D341Med (cell line): ENCODE data around the gene MIS12.

Experiments used
- DNase-seq: peaks from one replicate; pipeline ENCODE4 v3.0.0; 2012; ENCODE audit warnings: low spot score

The MIS12 gene

DNA sequence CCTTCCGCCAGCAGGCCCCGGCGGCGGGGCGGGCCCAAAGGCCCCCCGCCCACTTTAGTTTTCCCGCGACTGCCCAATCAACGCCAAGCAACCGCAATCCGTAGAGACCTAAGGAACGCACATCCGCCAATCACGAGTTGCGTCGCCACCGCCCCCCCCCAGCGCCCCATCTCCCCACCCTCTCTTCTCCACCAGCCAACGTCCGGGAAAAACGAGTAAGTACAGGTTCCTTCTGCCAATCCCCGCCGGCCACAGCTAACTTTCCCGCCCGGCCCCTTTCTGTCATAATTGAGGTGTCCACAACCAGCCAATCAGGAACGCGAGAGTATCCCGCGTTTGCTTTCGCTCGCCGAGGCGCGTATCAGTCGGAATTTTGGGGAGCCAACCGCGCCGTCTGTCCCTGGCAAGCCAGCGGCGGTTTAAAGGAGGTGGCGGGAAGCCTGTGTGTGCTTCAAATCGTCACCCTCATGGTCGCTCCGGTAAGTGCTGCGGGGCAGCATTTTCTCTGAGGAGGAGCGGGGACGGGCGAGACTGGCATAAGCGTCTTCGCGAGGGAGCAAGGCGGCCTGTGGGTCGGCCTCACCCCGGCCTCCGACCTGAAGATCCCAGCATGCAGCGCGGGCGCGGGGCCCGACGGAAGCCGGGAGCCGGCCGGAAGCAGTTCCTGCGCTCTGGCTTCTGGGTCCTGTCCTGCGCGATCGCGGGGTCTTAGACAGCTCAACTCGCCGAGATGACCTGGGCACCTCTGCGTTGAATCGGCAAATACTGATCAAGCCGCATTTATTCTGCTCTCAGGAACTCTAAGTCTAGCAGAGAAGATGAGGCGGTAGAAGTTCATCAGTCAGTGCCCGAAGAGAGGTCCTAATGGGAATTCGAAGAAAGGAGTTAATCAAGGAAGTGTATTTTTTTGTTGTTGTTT is at the start of gene MIS12:
Gene MIS12 (plus strand): TSS at position 361 of the 919 bp plus-strand sequence. CDS start 2,297 bp downstream, outside the sequence.
- DNase-seq, result peak; percentile 93

DNA sequence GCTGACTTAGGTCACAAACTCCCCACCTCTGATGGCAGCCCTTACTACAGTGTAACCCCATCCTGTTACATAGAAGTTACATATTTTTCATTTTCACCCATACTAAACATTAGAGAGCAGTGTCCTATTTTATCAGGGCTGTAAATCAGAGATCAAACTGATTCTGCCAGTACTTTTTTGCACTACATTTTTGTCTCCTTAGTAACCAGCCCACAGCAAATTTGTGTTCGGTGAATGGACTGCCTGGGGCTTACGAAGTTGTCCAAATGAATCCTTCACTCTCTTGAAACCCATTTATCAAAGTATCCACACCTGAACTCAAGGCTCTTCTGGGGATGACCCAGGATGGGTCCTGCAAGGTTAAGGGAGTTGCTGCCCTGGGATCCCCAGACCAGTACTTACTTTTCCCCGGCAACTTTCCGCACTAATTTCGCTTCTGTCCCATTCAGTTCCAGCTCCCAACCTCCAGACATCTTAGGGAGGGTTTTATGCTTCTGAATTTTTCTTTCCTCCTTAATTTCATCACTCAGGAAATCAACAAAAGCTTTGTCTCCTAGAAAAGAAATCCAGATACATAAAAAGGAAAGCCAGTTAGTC is 48.5 kb upstream of the MIS12 start:
- no peak for DNase-seq

DNA sequence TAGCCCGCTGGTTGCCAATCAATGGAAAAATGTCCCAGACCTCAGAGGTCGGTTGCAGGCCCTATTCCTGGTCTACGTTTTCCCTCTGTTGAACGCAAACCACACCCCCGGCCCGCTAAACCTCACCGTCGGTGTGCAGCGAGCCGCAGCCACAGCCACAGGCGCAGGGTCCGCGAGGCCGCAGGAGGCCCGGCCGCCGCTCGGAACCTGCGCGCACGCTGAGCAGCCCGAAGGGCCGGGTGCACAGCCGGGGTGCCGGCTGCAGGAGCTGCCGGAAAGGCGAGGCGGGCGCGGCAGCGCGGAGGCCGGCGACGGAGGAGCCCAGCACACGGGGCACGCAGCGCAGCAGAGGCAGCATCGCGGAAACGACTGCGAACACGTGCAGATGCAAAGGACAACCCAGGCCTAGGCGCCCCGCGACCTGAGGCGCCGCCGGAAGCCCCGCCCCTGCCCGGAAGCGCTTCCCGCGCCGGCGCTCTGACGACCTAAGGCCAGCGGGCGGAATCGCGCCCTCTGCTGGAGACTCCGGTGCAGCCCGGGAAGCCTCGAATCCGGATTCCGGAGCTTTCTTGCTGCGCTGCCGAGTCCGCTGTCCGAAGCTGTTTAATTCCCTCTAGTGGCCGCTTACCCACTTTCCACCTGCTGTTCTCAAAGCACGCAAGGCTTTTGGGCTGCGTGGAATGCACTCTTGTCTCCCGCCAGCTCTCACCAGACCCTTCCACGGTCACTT is 47.5 kb upstream of the MIS12 start, which contains the start of gene C1QBP:
Gene C1QBP (minus strand): TSS at position 440 of the 730 bp plus-strand sequence. CDS start 82 bp downstream, at position 358.
- peak; percentile 88 for DNase-seq

DNA sequence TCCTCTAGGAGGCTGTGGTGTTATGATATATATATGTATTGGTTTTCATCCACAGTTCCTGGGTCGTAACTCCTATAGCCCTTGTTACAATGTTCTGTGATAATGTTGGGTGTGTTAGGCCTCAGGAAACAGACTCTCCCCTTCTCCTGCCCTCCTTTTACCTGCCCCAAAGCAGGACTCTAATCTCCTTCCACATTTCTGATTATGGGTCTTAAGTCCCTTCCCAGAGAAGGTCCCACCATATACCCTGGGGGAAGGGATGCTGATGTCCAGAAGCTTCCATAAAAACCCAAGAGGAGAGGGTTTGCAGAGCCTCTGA is 47.0 kb upstream of the MIS12 start:
- no peak for DNase-seq

DNA sequence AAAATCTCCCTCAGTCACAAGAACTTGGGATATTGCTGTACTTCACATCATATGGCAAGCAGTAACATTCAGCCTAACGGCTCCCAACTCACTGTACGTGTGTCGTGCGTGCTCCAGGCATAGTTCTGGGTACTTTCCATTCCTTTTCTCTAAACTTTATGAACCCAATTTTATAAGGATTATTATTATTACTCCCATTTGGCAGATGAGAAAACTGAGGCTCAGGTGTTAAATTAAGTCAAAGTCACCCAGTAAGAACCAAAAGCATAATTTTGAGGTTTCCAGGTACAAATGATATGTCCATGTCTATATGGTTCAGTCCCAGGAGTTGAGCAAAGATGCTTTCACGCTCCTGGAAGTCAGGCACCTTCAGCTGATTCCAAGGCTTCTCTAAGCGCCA is 42.6 kb upstream of the MIS12 start:
- no peak for DNase-seq

GRCh38 chr17:5444209-5444608 is 42.2 kb upstream of the MIS12 start:
- DNase-seq, result no peak

GRCh38 chr17:5446786-5447185 is 39.6 kb upstream of the MIS12 start:
- no peak for DNase-seq

GRCh38 chr17:5464717-5465507 is 21.5 kb upstream of the MIS12 start:
- no peak for DNase-seq

GRCh38 chr17:5466295-5466694 is 20.1 kb upstream of the MIS12 start:
- DNase-seq, result no peak

DNA sequence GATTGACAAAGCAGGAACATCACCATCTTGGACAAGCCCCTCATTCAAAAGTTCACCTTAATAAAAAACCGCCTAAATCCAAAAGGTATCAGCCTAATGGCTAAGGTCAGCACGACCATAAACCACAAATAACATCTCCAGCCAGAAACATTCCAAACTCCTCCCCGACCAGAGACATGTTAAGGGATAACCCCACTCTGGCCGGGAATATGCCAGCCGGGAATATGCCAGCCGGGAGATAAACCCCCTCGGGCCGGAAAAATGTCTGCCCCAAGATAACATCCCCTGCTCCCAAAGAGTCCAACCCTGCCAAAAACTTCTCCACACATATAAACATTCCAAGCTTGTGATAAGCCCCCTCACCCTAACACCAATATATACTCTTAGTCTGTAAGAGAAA is 18.9 kb upstream of the MIS12 start:
- DNase-seq, result no peak

DNA sequence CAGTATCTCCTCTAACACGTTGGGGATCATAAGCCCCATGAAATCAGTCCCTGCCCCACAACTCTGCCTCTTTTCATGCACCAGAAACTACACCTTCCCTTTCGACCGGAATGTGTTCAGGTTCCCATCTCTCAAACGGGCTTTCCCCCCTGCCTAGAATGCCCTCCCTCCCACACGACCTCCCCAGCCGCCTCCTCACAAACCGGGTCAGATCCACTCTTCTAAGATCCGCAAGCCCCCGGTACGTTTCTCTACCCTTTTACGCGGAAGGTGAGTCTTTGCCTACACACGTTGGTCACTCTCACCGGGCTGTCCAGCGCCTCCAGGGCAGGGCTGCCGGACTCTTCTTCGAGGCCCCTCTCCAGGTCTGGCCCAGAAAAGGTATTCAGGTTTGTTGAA is 18.3 kb upstream of the MIS12 start:
- DNase-seq, result no peak

DNA sequence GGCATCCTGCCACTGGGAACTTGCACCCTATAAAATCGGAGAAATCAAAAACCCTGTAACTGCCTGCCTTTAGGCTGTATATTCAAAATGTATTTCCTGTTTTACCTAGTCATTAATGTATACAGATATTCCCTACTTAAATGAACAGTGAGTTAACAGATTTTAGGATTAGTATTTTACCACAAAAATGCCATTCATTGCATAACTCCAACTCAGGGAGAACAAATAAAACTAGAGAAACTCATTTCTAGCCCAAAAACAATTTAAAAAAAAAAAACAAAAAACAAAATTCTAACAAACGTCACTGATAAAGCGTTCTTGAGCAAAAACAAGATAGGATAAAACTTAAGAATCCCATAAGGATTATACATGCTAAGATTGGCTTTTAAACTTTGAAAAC is 13.9 kb upstream of the MIS12 start:
- no peak for DNase-seq

- no peak for DNase-seq
Measured at GRCh38 chr17:5473906-5474305, 12.5 kb upstream of the MIS12 start.

DNA sequence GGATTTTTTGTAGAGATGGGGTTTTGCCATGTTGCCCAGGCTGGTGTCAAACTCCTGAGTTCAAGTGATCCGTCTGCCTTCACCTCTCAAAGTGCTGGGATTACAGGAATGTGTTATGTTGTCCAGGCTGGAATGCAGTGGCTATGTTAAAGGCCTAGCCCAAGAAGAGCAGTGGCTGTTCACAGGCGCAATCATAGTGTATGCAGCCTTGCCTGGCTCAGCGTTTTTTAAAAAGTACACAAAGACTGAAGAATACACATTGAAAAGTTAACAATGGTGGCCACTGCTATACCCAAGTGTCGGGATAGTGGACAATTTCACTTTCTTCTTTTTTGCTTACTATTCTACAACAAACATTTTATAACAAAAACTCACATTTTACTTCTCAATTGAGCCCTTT is 7.4 kb upstream of the MIS12 start:
- DNase-seq, result no peak

DNA sequence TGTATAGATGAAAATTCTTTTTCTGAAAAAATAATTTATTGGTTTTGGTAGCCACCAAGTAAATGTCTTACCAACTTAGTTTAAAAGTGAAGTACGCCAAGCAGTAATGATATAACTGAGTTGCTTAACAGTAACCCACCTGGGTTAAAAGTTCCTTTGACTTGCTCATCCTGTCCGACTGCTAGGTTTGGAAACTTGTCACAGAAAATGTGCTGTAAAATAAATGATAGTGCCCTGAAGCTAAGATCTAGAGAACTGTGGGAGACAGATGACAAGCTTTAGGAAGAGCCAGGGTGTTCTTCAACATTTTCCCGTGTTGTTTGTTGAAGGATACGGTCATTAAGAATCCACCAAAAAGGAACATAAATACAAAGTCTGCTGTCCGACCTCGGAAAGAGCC is 5.4 kb upstream of the MIS12 start:
- DNase-seq, result no peak

- DNase-seq, result no peak
Measured at GRCh38 chr17:5481451-5481850, 4.9 kb upstream of the MIS12 start.

- no peak for DNase-seq
Measured at GRCh38 chr17:5485270-5486205, 828 bp upstream of the MIS12 start, which contains the start of gene DERL2. TSS of gene DERL2 (minus strand) at chr17:5486178. CDS start at chr17:5486161, 17 bp downstream.

- DNase-seq, result no peak
Measured at GRCh38 chr17:5488752-5489151, 2.4 kb downstream of the MIS12 start.

- DNase-seq, result no peak
Measured at GRCh38 chr17:5492970-5493369, 6.6 kb downstream of the MIS12 start.

DNA sequence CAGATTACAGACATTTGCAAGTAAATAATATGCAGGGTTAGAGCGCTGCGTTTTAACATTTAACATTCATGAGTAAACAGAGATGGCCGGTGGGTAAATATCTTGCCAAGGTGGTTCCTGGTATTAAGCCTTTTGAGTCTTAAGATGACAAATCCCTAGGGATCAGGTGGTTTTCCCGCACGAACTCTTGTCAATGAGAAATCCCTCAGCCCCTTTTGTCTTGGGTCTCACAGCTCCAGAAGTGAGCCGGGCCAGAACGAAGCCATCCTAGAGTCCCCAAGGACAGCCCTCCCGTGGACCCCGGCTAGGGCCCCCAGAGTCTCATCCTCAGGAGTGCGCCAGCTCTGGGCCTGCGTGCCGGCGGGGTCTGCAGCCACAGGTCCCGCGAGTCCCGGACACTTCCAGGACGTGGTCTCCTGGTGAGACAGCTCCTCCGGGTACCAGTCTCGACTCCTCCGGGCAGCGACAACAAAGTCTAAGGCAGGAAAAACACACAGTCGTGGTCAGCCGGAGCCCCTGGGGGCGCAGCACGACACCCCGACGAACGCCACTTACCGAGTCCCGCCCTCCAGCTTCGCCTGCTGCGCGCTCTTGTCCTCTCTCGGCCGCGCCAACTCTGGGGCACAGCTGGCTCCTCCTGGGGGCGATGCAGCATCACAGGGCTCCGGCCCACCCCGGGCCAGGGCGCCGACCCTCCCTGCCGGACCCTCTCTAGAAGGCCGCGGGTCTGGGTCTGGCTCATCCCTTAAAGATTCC is 13.3 kb downstream of the MIS12 start:
- DNase-seq, result no peak
